Ascending aorta (tissue), 2 donors: ENCODE results near the gene CFAP410. TPM values are rescaled to one million over a fixed set of nuclear protein-coding genes. Genes with fewer than 3 reads are reported as not detected.

ENCODE experiments used
- DNase-seq, 2 donors: peaks; one replicate each; pipeline ENCODE4 v3.0.0-alpha.2; 2019; ENCODE audit warnings: low spot score in 2 of 2
- H3K27ac ChIP-seq, 2 donors: fragments of 200-600 bp; sonication (generic); one replicate each; pipeline ENCODE4 v1.5.1; 2016 to 2017; ENCODE audit warnings: mild to moderate bottlenecking in 1 of 2
- H3K27me3 ChIP-seq: fragments of 200-600 bp; sonication (generic); one replicate; pipeline ENCODE4 v1.5.1; 2017
- H3K36me3 ChIP-seq, 2 donors: fragments of 200-600 bp; sonication (generic); one replicate each; pipeline ENCODE4 v1.5.1; 2016
- H3K4me1 ChIP-seq, 2 donors: fragments of 200-600 bp; sonication (generic); one replicate each; pipeline ENCODE4 v1.5.1; 2016 to 2017; ENCODE audit warnings: mild to moderate bottlenecking in 1 of 2
- H3K4me3 ChIP-seq, 2 donors: fragments of 200-600 bp; sonication (generic); one replicate each; pipeline ENCODE4 v1.5.1; 2016 to 2017; ENCODE audit warnings: mild to moderate bottlenecking in 1 of 2
- H3K9me3 ChIP-seq, 2 donors: fragments of 200-600 bp; sonication (generic); one replicate each; pipeline ENCODE4 v1.5.1; 2016
- CTCF ChIP-seq, 3 experiments: fragments of 200-600 bp in 2 of 3; fragments of 450-650 bp in 1 of 3; sonication (generic) in 2 of 3; IDR thresholded peaks; one replicate each; pipeline ENCODE4 v1.5.1; 2016 to 2019; ENCODE audit warnings: antibody characterized with exemption in 3 of 3, mild to moderate bottlenecking in 1 of 3, moderate library complexity in 1 of 3
- intact Hi-C: fragments of 100-400 bp; cut with DNase I; formaldehyde crosslinking; loops from one replicate; pipeline ENCODE4 v1.15.1; 2023
- total RNA-seq: library from RNA; depleted of rRNA; stranded (reverse); fragments of >200 nt; gene quantifications from one replicate; pipeline ENCODE4 v1.1.0, GENCODE V29; 2016

The CFAP410 gene
- total RNA-seq, 1 donor from 2014 or later: 68.5 TPM

DNA sequence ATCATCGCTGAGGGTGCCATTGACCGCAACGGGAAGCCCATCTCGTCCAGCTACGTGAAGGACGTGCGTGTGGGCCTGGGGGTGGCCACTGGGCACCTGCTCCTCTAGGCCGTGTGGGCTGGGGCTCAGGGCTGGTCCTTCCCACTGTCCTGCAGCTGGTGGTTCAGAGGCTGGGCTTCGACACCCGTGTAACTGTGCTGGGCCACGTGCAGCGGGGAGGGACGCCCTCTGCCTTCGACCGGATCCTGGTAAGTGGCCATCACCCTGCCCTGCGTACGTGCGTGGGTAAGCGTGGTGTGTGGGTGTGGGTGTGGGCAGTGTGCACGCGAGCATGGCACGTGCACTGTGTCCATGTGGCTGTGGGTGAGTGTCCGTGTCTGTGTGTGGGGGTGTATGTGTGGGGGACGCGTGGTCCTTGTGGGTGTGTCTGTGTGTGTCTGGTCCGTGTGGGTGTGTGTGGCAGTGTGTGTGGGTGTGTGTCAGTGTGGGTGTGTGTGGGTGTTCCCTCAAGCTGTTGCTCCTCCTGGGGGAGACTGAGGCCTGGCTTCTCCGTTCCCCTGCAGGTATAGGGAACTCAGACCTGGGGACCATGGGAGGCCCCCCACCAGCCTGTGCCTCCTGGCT, 22.8 kb downstream of the CFAP410 start:
- Histone ChIP-seq H3K27me3 (no peaks in the 10 kb centered on the region), H3K9me3 (no peaks in the 10 kb centered on the region), H3K4me3 (no peak overlapping the region), H3K4me1 (no peaks in the 10 kb centered on the region), H3K36me3 (peaks cover 77 to 92% of the 10 kb centered on the region in 2 donors), H3K27ac (no peak overlapping the region)
- intact Hi-C loops: no loop called here
- no peak for DNase-seq
- TF ChIP-seq CTCF (IDR thresholded peaks at IDR 0.05): no peak

DNA sequence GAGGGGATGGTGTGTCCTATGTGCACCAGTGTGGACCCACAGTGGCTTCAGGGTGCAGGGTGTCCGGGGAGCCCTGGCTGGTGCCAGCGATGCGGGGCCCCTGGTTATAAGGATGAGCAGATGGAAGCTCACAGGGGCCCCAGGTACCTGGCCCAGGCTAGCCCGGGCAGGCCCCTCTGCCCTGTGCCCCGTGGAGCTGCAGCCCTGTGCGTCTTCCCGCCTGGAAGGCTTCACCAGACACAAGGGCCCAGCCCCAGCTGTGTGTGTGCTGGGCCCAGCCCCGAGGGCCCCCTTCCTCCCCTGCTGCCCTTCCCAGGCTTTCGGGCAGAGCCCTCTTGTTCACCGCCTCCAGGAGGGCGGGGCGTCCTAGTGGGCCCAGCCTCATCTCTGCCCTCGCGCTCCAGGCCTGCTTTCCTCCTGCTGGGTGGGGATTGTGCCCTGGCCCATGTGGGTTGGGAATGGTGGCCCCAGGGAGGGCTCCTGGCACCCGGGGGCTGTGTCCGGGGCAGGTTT, 23.4 kb downstream of the CFAP410 start:
- peaks cover 82 to 95% of the 10 kb centered on the region in 2 donors for H3K36me3 ChIP-seq
- no peaks in the 10 kb centered on the region for H3K27me3 ChIP-seq
- no peaks in the 10 kb centered on the region for H3K4me1 ChIP-seq
- H3K27ac ChIP-seq: no peak overlapping the region
- H3K4me3 ChIP-seq: no peak overlapping the region
- no peaks in the 10 kb centered on the region for H3K9me3 ChIP-seq
- intact Hi-C loops: no loop called here
- TF ChIP-seq CTCF (IDR thresholded peaks at IDR 0.05): no peak
- DNase-seq: no peak

DNA sequence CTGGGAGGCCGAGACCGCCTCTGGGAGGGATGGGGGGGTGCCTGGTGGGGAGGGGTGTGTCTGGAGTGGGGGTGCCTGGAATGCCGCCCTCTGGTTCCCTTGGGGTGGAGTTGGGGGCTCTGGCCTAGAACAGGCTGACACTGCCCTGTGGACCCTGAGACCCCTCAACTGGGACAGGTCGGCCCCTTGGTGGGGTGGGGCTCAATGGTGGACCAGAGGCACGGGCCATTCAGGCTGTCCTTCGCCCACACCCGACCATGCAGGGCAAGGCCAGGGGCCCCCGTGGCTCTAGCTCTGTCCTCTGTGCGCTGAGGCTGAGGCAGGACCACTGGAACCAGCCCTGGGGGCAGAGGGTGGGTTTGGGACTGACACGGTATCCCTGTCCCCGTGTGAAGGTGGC, 24.6 kb downstream of the CFAP410 start:
- no peak for TF ChIP-seq CTCF (IDR thresholded peaks at IDR 0.05)
- intact Hi-C loops: no loop called here
- no peak for DNase-seq
- H3K27me3 ChIP-seq: no peaks in the 10 kb centered on the region
- H3K4me3 ChIP-seq: no peak overlapping the region
- no peaks in the 10 kb centered on the region for H3K4me1 ChIP-seq
- H3K36me3 ChIP-seq: peaks cover 84 to 91% of the 10 kb centered on the region in 2 donors
- no peak overlapping the region for H3K27ac ChIP-seq
- no peaks in the 10 kb centered on the region for H3K9me3 ChIP-seq

DNA sequence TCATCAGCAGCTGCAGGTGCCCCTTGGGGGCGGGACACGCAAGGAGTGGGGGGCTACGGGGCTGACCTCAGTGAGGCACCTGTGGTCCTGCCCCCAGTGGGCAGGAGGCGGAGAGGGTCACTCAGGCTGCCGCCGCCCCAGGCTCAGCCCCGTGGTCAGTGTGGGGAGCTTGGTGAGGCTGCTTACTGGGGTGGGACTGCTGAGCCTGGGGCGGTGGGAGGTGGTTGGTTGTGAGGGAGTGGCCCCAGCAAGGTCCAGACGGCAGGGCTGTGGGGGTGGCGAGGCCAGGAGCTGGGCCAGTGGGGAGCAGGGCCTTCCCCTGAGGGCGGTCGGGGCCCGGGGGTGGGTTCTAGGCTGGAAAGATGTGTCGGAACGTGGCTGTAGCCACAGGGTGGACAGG, 25.1 kb downstream of the CFAP410 start:
- TF ChIP-seq CTCF (IDR thresholded peaks at IDR 0.05): no peak
- intact Hi-C loops: no loop called here

GRCh38 chr21:44313451-44313850, 25.7 kb downstream of the CFAP410 start:
- Histone ChIP-seq H3K4me3 (no peak overlapping the region), H3K27me3 (no peaks in the 10 kb centered on the region), H3K9me3 (no peaks in the 10 kb centered on the region), H3K36me3 (peaks cover 75 to 80% of the 10 kb centered on the region in 2 donors), H3K27ac (no peak overlapping the region), H3K4me1 (no peaks in the 10 kb centered on the region)
- no peak for DNase-seq
- no peak for TF ChIP-seq CTCF (IDR thresholded peaks at IDR 0.05)
- intact Hi-C loops: no loop called here

More for the DNA sequence above, 25.1 kb downstream of the CFAP410 start:
- Histone ChIP-seq H3K4me3 (no peak overlapping the region), H3K9me3 (no peaks in the 10 kb centered on the region), H3K36me3 (peaks cover 80 to 87% of the 10 kb centered on the region in 2 donors), H3K27ac (no peak overlapping the region), H3K27me3 (no peaks in the 10 kb centered on the region), H3K4me1 (no peaks in the 10 kb centered on the region)
- DNase-seq: no peak
